ENCODE measurements around the gene CAPZB.

The CAPZB gene

DNA sequence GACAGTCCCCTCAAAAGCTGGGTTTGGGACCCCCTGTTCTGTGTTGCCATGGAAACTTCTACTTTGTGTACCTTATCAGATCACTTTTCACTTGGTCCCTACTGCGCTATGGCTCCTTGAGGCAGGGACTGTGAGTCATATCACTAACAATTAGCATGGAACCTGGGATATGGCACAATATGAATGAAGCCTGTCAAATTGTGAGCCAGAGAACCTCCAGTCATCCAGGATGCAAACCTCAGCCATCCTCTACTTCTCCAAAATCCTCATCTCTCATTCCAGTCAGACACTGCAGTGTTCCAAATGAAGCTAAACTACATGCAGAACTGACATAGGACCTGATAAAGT lies 11.2 kb upstream of the CAPZB start:
- DNase-seq: no peak

DNA sequence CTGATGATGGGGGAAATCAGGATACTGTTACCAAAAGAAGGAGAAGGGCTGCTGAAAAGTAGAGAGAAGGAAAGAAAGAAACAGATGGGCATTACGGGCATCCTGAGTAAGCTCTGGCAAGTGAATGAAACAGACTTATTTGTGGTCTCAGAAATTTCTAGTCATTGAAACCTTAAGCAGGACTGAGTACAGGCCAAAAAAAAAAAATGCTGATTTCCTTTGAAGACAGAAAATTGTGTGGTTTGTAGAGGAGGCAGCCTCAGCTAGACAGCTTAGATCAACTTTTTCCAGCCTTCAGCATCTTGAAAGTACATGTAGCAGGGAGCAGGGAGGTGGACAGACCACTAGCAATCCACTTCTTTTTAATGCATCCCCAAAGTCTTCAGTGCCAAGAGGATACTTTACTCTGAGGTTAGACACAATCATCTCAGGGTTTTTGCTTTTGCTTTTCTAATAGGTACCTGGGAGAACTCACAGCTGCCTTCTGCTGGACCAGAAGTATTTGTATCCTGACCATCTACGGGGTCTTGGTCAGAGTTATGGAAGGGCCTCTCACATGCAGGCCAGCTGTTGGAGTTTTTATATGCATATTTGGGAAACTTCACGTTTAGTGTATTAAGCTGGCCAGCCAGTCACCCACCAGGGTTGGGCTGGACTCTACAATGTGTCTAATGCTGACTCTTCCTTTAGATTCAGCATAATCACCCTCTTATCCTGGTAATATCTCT lies 10.6 kb upstream of the CAPZB start:
- no peak for DNase-seq

DNA sequence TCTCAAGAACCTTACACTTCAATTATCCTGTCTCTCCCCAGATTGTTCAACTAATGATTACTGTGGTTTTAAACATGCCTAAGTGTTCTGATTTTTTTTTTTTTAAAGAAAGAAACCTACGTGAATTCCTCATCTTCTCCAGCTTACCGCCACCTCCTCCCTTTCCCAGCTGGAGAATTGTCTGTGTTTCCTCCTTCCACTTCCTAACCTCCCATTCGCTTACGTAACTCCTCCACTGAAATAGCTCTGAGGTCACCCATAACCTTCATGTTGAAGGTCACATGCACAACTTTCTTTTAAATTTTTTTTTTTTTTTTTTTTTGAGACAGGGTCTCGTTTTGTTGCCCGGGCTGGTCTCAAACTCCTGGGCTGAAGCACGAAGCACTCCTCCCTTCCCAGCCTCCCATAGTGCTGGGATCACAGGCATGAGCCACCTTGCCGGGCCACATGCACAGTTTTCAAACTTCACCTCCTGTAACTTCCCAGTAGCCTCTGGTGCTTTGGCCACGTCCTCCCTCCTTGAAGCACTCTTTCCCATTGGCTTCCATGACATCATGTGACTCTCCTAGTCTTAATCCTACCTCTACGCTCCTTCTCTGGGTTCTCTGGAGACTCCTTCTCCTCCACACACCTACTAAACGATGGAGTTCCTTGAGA lies 9.8 kb upstream of the CAPZB start:
- DNase-seq: no peak

DNA sequence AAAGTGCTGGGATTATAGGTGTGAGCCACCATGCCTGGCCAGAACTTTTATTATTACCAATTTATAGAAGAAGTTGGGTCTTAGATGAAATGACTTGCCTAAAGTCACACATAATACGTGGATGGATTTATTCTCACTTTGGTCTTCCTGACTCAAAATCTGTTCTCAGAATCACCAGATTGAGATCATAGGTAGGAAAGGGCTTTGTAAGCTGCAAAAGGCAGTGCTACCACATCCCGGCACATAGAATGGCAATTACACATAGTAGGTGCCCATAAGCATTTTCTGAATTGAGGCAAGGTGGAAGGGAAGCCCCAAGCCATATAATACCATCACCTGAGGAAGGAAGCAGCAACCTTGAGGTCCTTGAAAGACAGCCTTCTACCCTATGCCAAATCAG lies 8.2 kb upstream of the CAPZB start:
- no peak for DNase-seq

DNA sequence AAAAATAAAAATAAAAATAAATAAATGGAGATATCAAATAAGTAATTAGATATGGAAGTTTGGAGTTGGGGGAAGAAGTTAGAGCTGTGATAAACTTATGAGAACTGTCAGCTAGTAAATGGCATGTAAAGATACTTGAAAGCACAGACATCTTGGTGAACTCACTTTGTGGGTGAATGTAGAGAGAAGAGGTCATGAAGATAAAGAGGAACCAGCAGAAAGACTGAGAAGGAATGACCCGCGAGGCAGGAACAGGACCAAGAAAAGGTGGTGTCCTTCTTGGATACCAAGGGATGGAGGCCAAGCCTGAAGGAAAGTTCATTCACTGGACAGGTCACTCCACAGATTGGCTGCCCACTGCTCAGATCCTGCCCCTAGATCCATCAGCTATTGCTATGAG lies 4.7 kb upstream of the CAPZB start:
- DNase-seq: no peak

DNA sequence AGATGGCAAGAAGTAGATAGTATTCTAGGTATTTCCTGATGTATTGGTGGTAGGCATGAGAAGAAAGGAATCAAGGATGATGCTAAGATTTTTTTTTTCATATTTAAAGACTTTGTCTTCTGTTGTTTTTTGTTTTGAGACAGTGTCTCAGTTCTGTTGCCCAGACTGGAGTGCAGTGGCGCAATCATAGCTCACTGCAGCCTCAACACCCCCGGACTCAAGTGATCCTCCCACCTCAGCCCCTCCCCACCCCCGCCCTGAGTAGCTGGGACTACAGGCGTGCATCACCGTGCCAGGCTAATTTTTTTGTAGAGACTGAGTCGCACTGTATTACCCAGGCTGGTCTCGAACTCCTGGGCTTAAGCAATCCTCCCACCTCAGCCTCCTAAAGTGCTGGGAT lies 2.8 kb upstream of the CAPZB start:
- DNase-seq: no peak

DNA sequence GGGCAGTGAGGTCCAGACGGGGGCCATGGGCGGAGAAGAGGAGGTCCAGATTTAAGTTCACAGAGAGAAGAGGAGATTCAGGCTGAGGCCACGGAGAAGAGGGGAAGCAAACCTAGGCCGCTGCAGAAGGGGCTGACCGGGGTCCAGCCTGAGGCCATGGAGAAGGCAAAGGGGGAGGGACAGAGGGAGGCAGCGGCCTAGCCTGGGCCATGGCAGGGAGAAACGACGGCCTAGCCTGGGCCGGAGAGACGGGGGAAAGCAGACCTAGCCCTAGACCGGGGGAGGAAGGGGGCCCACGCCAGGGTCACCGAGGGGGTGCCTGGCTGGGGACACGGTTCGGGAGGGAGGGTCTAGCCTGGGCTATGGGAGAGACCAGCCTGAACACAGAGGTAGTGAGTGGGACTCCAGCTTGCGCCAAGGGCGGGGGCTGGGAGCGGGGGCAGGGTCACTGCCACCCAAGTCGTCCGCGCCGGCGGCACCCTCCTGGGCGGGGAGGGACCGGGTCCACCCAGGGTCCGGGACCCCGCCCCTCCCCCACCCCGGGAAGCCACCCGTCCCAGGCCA lies 459 bp downstream of the CAPZB start:
- DNase-seq: no peak

DNA sequence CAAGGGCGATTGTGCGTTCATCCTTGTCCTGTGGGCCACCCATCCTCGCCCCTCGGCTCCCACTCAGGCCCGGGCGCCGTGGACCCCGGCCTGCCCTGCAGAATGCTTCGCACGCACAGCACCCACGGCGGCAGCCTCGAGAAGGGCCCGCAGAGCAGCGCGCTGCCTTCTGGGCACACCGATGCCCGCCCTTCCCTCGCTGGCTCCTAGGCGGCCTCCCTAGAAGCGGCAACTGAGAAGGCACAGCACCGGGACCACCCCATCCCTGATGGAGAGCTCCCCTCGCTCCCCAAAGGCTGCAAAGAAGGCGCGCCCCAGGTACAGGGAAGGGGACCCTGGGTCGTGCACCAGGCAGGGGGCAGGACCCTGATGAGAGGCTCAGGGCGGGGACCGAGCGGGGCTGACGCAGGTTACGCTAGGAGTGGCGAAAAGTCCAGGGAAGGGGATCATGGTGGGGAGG lies 971 bp downstream of the CAPZB start:
- DNase-seq: no peak

DNA sequence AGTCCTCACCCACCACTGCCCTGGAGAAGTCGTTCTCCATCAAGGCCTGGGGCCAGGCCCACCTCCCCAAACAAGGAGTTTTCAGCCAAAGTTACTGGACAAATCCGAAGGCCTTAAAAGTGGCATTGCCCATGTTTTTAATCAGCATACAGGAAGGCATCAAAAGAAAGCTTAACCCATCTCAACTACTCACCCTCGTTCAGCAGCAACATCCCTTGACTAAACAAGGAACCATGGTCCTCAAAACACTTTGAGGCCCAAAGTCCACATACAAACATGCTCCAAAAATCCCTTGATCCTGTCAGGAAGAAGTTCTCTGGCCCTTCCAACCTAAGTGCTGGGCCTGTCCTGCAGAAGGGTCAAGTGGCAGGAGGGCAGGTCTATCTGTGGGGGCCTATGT lies 1.6 kb downstream of the CAPZB start:
- DNase-seq: no peak

DNA sequence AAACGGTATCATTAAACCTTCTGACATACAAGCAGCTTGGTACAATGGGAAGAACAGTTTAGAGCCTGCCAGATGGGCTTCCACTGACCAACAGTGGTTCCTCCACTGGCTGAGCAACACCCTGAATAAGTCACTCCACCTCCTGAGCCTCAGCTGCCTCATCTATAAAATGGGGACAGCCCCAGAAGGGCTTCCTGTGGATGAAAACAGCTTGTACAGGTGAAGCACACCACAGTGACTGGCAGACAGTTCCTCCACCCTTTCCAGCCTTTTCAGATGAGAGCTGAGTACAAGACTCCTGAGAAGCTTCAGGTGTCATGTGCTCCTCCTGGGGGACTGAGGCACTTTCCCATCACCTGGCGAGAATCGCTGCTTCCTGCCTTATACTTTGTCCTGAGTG lies 2.1 kb downstream of the CAPZB start:
- no peak for DNase-seq

DNA sequence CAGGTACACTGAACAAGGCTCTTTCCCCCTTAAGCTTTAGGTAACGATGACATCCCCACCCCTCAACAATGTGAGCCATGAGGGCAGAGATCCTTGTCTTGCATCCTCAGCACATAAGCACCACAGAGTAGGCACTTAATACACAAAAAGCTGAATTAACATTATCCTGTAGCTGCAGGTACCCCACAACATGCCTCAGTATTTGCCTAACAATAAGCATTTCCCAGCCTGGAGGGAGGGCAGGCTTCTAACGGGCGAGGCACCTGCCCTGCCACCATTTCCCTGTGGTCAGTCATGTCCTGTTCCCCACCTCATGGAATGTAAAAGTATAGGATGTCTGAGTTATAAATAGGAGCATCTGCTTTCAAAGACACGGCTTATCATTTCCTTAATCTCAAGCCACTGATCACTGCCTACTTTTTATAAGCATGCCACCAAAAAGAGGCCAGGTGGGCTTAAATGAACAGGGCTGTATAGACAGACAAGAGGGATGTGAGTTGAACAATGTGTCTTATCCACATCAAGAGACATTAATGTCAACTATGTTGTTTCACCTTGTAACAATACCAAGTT lies 3.4 kb downstream of the CAPZB start:
- no peak for DNase-seq

DNA sequence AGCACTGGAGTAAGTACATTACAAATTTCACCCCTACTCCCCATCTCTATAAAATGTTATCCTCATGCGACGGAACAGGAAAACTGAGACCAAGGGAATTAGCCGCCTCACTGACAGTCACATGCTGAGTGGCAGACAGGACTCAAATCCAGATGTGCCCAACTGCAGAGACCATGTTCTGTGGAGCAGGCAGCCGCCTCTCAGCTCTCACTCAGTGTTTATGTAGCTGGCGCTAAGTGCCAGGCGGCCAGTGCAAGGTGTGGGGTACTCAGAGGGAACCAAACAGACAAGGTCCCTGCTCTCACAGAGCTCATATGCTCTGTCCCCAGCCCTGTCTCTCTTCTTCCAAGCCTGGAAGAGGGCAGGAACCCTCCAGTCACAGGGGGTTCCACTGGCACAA lies 5.1 kb downstream of the CAPZB start:
- DNase-seq: no peak

DNA sequence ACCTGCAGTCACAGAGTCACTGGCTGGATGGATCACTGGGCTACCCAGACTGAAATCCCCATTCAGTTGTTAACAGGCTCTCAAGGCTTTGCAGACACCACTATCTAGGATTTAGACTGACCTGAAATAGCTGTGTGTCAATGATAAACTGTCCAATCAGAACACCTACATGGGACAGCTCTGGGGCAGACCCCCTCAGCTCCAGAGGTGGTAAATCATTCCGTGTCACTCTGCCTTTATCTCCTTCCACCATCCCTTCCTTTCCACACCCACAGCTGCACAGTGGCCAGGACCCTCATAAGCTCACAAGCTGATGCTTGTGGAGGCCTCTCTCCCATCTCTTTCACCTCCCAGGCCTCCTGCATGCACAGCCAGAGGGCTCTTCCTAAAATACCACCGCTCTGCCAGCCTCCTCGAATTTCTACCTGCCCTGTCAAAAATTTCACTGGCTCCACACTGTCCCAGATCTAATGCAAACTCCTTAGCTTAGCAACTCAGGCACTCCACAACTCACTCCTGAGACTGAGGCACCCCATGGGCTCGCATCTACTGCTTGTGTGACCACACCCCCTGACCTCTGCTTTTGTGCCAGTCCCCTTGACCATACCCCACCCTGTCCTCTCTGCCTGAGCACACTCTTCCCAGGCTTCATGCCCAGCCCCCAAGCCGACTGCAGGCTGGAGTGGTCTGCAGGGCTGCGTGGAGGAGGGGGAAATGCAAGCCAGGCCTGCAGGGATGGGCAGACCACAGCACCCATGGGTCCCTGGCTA lies 5.8 kb downstream of the CAPZB start:
- no peak for DNase-seq

DNA sequence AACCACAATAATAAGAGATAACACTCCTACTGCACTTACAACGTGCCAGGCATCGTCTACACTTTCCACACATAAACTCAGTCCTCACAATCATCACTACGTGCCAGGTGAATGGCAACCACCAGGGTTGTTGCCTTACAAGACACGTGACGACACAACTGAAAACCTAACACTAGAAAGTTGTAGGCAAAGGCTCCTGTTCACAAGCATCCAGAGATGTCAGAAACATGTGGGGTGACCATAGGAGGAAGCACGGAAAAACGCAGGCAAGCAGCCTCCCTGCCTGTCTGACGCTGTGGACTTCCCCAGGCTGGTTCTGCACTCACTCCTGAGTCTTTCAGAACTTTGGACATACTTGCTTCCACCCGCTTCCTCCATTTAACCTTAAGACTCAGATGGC lies 7.0 kb downstream of the CAPZB start:
- no peak for DNase-seq

DNA sequence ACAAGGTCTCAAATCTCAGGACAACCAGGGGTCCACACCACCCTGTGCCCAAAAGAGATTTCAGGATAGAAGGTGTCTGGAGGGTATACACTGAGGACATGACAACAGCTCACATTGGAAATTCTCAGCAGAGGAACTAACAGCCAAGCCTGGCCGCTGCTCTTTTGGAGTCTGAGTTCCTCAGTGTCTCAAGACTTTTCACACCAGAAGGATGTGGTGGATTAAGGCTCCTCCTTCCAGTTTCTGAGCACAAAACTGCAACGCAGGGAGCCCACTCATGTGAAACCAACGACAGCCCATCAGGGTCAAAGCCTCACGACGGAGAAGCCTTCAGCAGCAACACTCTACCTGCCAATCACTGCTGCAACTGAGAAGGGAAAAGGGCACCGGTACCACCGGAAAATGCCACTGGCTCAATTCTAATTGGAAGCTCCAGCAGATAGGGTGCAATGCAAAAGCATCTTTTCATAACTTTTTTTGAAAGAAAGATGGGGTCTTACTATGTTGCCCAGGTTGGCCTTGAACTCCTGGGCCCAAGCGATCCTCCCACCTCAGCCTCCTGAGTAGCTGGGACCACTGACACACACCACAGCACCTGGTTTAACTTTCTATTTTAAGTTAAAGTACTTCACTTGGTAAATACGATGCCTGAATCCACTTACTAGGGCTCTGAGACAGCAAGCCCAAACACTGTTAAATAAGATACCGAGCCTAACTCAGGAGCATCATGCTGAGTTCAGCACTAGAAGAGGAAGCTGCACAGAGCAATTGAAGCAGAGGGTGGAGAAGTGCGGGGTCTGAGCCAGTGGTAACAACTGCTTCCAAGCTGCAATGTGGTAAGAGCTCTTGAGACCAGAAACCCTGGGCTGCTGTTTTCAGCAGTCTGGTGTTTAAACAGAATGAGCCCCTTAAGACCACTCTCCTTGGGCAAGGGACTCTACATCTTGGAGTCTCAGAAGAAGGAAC lies 7.8 kb downstream of the CAPZB start:
- no peak for DNase-seq

DNA sequence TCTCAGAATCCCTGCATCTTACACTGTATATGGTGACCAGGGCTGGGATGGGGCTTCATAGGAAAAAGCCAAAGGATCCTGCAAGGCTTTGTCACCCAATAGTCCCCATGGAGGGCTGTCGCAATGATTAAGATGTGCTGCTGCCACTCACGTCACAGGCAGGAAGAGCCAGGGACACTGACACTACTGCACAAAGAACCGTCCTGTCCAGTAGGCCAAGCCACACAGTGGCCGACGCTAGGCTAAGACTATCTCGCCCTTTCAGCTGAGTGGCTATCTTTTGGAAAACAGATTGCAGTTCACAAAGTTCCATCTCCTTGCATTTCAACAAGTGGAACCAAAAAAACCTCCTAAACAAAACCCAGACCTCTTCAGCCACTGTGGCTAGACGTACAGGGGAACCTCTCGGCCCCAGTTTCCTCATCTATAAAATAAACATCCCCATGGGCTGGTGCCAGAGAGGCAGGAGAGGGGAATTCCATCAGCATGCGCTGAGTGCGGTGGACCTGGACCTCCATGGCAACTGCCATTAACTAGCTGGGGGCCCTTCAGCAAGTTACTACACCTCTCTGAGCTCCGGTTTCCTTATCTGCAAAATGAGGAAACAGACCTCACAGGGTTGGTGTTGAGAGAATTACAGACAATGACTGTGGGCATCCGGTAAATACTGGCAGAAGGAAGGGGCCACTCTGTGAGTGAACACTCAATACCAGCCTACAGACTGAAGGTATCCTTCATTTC lies 8.7 kb downstream of the CAPZB start:
- DNase-seq: no peak

DNA sequence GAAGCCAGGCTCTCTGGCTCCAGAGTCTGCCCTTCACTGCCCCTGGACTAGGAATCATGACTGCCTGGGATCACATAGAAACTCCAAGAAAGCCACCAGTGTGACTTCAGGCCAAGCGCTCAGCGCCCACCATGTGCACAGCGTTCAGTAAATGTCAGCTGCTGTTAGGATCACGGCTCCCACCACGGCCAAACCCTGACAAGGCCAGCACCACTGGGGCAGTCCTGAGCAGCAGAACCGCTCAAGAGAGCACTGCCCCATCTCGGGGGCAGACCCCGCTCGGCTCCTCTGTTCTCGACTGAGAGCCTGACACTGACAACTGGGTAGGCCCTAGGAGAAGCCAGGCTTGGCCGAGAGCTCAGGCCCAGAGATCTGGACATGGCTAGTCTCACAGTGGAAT lies 10.0 kb downstream of the CAPZB start:
- no peak for DNase-seq

DNA sequence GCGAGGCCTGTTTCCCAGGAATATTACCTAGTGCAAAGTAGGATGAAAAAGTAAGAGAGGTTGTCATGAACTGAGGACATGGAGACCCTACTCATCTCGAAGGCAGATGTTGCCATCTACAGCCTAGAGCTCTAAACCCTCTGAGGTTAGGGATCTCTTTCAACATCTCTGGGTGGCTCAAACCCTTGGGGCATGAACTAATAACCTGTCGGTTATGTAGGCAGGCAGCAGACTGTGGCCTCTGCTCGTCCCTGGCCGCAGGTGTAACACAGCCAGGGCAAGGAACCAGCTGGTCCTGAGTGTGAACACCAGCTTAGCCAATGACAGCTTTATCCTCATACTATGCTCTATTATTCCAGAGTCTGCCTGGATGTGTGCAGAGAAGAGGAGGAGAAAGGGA lies 13.2 kb downstream of the CAPZB start:
- DNase-seq: no peak

DNA sequence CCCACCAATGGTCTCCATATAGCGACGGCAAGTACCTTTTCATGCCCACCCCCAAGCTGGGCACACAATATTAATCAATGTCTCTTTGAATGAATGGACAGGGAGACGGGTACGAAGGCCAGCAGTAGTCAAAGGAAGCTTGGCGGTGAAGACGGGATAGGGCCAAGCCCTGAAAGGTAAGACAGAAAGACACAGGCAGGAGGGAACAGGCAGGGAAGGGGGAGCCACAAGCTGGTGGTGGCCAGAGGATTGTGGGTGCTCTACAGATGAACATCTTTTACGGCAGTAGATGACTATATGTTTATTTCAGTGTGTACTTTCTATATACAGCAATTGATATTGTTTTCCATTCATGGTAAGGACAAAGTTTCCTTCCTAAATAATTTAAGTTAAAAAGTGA lies 16.3 kb downstream of the CAPZB start:
- no peak for DNase-seq

DNA sequence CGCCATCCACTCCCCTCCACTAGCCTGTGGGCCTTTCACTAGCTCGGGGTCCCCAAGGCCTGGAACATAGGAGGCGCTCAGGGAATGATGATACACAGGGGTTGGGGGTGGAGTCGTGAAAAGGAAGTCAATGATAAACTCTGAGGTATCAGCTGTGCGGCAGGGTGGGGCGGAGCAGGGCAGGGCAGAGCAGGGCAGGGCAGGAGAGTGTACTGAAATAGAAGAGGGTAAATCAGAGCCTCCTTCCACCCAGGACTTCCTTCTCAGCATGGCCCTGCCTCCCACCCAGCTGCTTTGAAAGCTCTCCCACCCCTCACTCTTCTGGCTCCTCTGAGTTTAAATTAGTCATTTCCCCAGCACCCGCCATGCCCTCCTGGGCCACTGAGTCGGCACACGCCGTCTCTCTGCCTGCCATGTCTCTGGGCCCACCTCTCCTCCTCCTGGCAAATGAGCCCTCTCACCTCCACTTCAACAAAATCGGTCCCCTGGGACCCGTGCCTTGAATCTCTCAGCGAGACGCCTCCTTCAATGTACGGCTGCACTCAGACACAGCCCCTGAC lies 16.9 kb downstream of the CAPZB start:
- DNase-seq: peak; percentile 61

All from stimulated activated CD4-positive, alpha-beta T cell treated with anti-CD3 and anti-CD28 coated beads, Interleukin-12 subunit alpha, Interleukin-12 subunit beta, amount 100 ng/mL, for 4 hours (primary cell).